CD4-positive, alpha-beta T cell (primary cell): Measurements from ENCODE around the gene NTM. TPM values are rescaled to one million over a fixed set of nuclear protein-coding genes. Genes with fewer than 3 reads are reported as not detected.

Source experiments
- ATAC-seq: fragments of 200-7000 bp; cut with Tn5 transposase; one replicate; pipeline ENCODE4 v1.10.0; 2022; ENCODE audit warnings: mild to moderate bottlenecking; ENCODE audit not compliant: poor library complexity
- CTCF ChIA-PET: fragments of 350-600 bp; sonication (Branson Sonifier 250); formaldehyde crosslinking; loops from one replicate; lab custom pipeline; 2021; ENCODE audit warnings: antibody characterized with exemption, inconsistent platforms; lab: Charles Lee
- POLR2A ChIA-PET: fragments of 350-600 bp; sonication (Branson Sonifier 250); formaldehyde crosslinking; loops from one replicate; lab custom pipeline; 2021; ENCODE audit warnings: antibody characterized with exemption, inconsistent platforms; lab: Charles Lee
- DNase-seq, 14 experiments: peaks; one replicate each; pipeline ENCODE4 v3.0.0-alpha.2; 2013 to 2020; ENCODE audit warnings: mixed read lengths in 2 of 14
- H3K27ac ChIP-seq, 2 donors: one replicate each; pipeline versions ENCODE4 v1.5.1 to v1.7.0; 2013; ENCODE audit warnings: low read length in 2 of 2, low read depth in 1 of 2, mild to moderate bottlenecking in 1 of 2
- H3K27me3 ChIP-seq, 2 experiments: 1 replicate in 1 of 2; 2 replicates in 1 of 2; pipeline versions ENCODE4 v1.6.1 to v1.7.0; 2013; ENCODE audit warnings: low read length in 2 of 2, control low read depth in 1 of 2, mild to moderate bottlenecking in 1 of 2, moderate library complexity in 1 of 2; ENCODE audit not compliant: insufficient read depth in 2 of 2, control insufficient read depth in 1 of 2
- H3K36me3 ChIP-seq: one replicate; pipeline ENCODE4 v1.6.1; 2013; ENCODE audit warnings: low read length, control low read depth; ENCODE audit not compliant: insufficient read depth
- H3K4me1 ChIP-seq: one replicate; pipeline ENCODE4 v1.6.1; 2013; ENCODE audit warnings: low read length, control low read depth; ENCODE audit not compliant: insufficient read depth
- H3K4me3 ChIP-seq: one replicate; pipeline ENCODE4 v1.5.1; 2013; ENCODE audit warnings: mild to moderate bottlenecking, low read length, moderate library complexity
- H3K9me3 ChIP-seq, 2 experiments: 1 replicate in 1 of 2; 2 replicates in 1 of 2; pipeline versions ENCODE4 v1.6.1 to v1.7.0; 2013; ENCODE audit warnings: low read length in 2 of 2, mild to moderate bottlenecking in 2 of 2, control low read depth in 1 of 2, moderate library complexity in 1 of 2; ENCODE audit not compliant: control insufficient read depth in 1 of 2, insufficient read depth in 1 of 2
- H3K27ac Mint-ChIP-seq: one replicate; pipeline ENCODE4 v1.8.0; 2020; ENCODE audit warnings: mixed read lengths
- H3K27me3 Mint-ChIP-seq: one replicate; pipeline ENCODE4 v1.8.0; 2021; ENCODE audit warnings: mixed read lengths
- H3K36me3 Mint-ChIP-seq: one replicate; pipeline ENCODE4 v1.8.0; 2021; ENCODE audit warnings: low read depth, mixed read lengths
- H3K4me1 Mint-ChIP-seq: one replicate; pipeline ENCODE4 v1.8.0; 2021; ENCODE audit warnings: low read depth, mixed read lengths
- H3K4me3 Mint-ChIP-seq: one replicate; pipeline ENCODE4 v1.8.0; 2020; ENCODE audit warnings: mild to moderate bottlenecking, mixed read lengths
- H3K9me3 Mint-ChIP-seq: one replicate; pipeline ENCODE4 v1.8.0; 2020; ENCODE audit warnings: mixed read lengths
- CTCF ChIP-seq: fragments of 200-600 bp; IDR thresholded peaks from one replicate; pipeline ENCODE4 v1.8.0; 2022; ENCODE audit warnings: antibody characterized with exemption, mild to moderate bottlenecking
- intact Hi-C, 2 experiments: fragments of 100-400 bp; cut with DNase I in 1 of 2; cut with micrococcal nuclease in 1 of 2; formaldehyde crosslinking; loops; one replicate each; pipeline versions ENCODE4 v1.15.1 to v1.9.0; 2023 to 2025; cut with DNase I, micrococcal nuclease
- total RNA-seq, 174 experiments: library from RNA in 2 of 174; stranded (reverse) in 2 of 174; gene quantifications; one replicate each; pipeline ENCODE4 v1.2.3 and lab custom pipeline; 2021 to 2026

Gene NTM
- total RNA-seq, 2 experiments from 2014 or later, result not detected

GRCh38 chr11:131601586-131601985 lies 231.2 kb downstream of the NTM start:
- DNase-seq (no peak), ATAC-seq (no peak)
- Histone ChIP-seq H3K9me3 (no peaks in the 10 kb centered on the region), H3K27ac (no peak overlapping the region), H3K36me3 (no peaks in the 10 kb centered on the region), H3K4me1 (no peaks in the 10 kb centered on the region), H3K27me3 (no peaks in the 10 kb centered on the region), H3K4me3 (no peak overlapping the region)
- CTCF ChIA-PET, result no interaction called here
- Mint-ChIP-seq H3K4me3 (no peak overlapping the region), H3K27me3 (no peaks in the 10 kb centered on the region), H3K9me3 (peaks cover 4% of the 10 kb centered on the region), H3K36me3 (no peaks in the 10 kb centered on the region), H3K4me1 (no peaks in the 10 kb centered on the region), H3K27ac (no peak overlapping the region)
- TF ChIP-seq CTCF, result no peak
- POLR2A ChIA-PET, result no interaction called here
- intact Hi-C loops, result no loop called here

- Mint-ChIP-seq H3K4me1 (no peaks in the 10 kb centered on the region), H3K27ac (no peak overlapping the region), H3K9me3 (peaks cover 4% of the 10 kb centered on the region), H3K4me3 (no peak overlapping the region), H3K36me3 (no peaks in the 10 kb centered on the region), H3K27me3 (no peaks in the 10 kb centered on the region)
- Histone ChIP-seq H3K4me3 (no peak overlapping the region), H3K9me3 (no peaks in the 10 kb centered on the region), H3K27ac (no peak overlapping the region), H3K4me1 (no peaks in the 10 kb centered on the region), H3K27me3 (no peaks in the 10 kb centered on the region), H3K36me3 (no peaks in the 10 kb centered on the region)
- ChIA-PET CTCF (no interaction called here), POLR2A (no interaction called here)
- intact Hi-C loops, result no loop called here
- ATAC-seq (no peak), DNase-seq (no peak)
- no peak for TF ChIP-seq CTCF
Observed at GRCh38 chr11:131602431-131602830, 232.0 kb downstream of the NTM start.

- Histone ChIP-seq H3K27me3 (no peaks in the 10 kb centered on the region), H3K4me3 (no peak overlapping the region), H3K9me3 (peaks cover 0 to 4% of the 10 kb centered on the region in 2 experiments), H3K27ac (no peak overlapping the region), H3K4me1 (no peaks in the 10 kb centered on the region), H3K36me3 (no peaks in the 10 kb centered on the region)
- Mint-ChIP-seq H3K9me3 (peaks cover 7% of the 10 kb centered on the region), H3K27me3 (peaks cover 11% of the 10 kb centered on the region), H3K36me3 (no peaks in the 10 kb centered on the region), H3K4me1 (no peaks in the 10 kb centered on the region), H3K27ac (no peak overlapping the region), H3K4me3 (no peak overlapping the region)
- ChIA-PET POLR2A (no interaction called here), CTCF (no interaction called here)
- no peak for ATAC-seq
- no peak for TF ChIP-seq CTCF
- DNase-seq, result no peak
- intact Hi-C loops, result no loop called here
Observed at GRCh38 chr11:131606811-131607335, 236.5 kb downstream of the NTM start.
